ENCODE measurements around the gene REXO4. TPM values are rescaled to one million over a fixed set of nuclear protein-coding genes. Genes with fewer than 3 reads are reported as not detected.
A peak's percentile ranks its signal among the peaks of the same experiment; 100 is the strongest.

Gene REXO4
- total RNA-seq, 1 experiment from 2014 or later = 41.0 TPM

DNA sequence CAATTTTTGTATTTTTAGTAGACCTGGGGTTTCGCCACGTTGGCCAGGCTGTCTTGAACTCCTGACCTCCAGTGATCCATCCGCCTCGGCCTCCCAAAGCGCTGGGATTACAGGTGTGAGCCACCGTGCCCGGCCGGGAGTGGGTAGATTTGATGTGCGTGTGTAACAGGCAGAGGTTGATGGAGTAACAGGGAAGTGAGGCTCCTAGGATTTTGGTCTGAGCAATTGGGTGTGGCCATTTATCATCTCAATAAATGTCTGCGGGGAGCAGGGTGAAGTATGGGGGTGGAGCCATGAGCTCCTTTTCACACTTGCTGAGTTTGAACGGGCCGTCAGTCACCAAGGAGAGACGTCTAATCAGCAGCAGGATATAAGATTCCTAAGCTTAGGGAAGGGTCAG is 1.2 kb upstream of the REXO4 start:
- Histone ChIP-seq H3K4me3 (peak overlapping the region; percentile 93), H3K4me1 (peaks cover 10% of the 10 kb centered on the region), H3K36me3 (peaks cover 9% of the 10 kb centered on the region), H3K27me3 (no peaks in the 10 kb centered on the region), H3K9me3 (replicated peaks) (no peaks in the 10 kb centered on the region), H3K27ac (no peak overlapping the region)
- DNase-seq = no peak

DNA sequence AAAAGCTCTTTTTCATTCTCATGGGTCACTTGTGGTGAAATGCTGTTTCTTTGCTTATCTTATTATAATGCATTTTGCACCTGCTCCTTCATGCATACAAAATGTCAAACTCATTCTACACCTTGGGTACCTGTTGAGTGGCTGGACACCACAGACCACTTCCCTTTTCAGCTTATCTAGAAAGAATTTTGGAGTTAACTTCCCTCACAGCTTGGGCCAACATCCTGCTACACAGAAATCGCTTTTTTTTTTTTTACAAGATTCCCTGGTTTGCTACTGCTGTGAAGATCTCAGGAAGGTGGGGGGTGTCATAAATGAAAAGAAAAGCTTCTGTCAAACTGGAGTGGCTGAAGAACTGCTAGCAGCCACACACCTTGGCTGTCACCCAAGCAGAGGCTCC is 2.6 kb downstream of the REXO4 start:
- H3K27me3 ChIP-seq = no peaks in the 10 kb centered on the region
- H3K4me3 ChIP-seq = no peak overlapping the region
- peaks cover 10% of the 10 kb centered on the region for H3K4me1 ChIP-seq
- no peaks in the 10 kb centered on the region for H3K9me3 ChIP-seq (replicated peaks)
- H3K36me3 ChIP-seq = peaks cover 30% of the 10 kb centered on the region
- DNase-seq = no peak
- no peak overlapping the region for H3K27ac ChIP-seq

DNA sequence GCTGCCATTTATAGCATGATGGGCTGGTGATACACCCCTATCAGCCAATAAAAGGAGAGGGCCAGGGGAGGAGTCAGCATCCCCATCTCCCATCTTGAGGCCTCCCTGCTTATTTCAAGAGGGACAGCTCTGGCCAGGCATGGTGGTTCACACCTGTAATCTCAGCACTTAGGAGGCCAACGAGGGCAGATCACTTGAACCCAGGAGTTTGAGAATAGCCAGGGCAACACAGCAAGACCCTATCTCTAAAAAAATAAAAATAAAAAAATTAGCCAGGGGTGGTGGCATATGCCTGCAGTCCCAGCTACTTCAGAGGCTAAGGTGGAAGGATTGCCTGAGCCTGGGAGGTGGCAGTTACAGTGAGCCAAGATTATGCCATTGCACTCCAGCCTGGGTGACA is 9.8 kb downstream of the REXO4 start:
- Histone ChIP-seq H3K27me3 (no peaks in the 10 kb centered on the region), H3K9me3 (replicated peaks) (no peaks in the 10 kb centered on the region), H3K27ac (no peak overlapping the region), H3K4me1 (no peaks in the 10 kb centered on the region), H3K36me3 (peaks cover 48% of the 10 kb centered on the region), H3K4me3 (no peak overlapping the region)
- DNase-seq = no peak

DNA sequence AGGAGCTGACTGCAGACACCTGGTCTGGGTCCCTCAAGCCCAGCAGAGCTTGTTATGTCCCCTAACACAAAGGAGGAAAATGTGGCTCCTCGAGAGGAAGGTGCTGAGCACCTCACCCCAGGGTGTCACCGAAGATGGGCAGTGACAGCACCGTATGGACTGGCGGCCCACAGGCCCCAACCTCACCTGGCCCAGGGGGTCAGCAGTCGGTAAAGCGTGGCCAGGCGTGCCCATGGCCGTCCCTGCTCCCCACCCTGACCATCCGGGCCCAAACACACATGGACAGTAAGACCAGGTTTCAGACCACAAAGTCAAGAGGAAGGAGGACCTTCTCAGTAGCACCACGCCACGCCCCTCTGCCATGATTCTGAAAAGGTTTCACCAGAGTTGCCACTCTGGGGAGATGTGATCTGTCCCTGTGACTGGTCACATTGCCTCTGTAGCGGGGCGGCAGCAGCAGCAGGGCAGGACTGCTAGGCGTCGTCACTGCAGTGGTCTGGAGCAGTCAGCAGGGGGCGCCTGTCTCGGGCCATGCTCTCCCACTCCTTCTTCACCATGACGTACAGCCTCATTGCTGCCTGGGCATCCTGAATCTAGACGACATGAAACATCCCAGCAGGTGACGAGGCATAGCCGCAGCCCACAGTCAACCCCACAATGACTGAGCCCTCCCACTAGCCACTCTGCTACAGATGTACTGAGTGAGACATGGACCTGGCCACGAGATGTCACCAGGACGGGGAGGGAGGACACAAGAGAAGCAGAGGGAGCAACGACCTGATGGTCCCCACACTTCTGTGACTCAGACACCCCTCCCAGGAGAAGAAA is 11.1 kb downstream of the REXO4 start:
- Histone ChIP-seq H3K4me3 (no peak overlapping the region), H3K27me3 (no peaks in the 10 kb centered on the region), H3K36me3 (peaks cover 38% of the 10 kb centered on the region), H3K4me1 (no peaks in the 10 kb centered on the region), H3K9me3 (replicated peaks) (no peaks in the 10 kb centered on the region), H3K27ac (no peak overlapping the region)
- peak; percentile 82 to 88 for DNase-seq

DNA sequence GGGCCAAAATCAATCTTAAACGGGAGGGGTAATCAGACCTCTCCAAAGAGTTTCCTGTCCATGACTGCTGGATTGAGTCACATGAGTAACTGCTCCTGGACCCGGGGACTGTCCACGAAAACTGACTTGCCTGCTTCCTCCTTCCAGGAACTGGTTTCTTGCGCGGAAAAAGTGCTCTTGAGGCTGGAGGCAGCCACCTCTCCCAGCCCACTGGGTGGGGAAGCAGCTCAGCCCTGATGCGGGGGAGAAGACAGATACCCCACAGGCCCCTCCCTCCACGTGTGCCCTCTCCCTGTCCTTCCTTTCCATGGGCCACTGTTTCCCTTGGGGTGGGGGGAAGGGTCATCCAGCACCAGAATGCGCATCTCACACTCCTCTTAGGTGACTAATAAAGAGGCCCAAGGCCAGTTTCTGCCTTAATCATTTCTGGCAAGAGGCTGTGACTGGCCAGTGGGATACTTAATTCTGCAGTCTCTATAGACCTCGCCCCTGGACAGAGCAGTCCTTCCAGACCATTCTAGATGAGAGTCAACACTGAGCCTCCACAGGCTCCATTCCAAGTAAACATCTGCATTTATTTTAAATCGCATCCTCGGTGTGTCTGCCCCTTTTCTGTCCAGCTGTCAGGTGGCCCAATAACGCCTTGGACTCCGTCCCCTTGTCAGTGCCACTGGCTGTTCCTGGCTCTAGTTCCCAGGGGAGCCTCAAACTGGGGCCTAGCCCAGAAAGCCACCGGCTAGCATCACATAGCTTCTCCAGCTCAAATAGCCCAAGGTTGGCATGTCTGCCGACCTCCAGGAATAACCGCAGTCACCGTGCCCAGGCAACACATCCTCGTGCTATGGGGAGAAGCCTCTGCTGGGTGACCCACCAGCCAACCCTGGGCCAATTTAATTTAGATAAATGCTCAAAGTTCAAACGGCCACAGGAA is 12.0 kb downstream of the REXO4 start:
- Histone ChIP-seq H3K27me3 (no peaks in the 10 kb centered on the region), H3K4me3 (no peak overlapping the region), H3K36me3 (peaks cover 34% of the 10 kb centered on the region), H3K4me1 (no peaks in the 10 kb centered on the region), H3K27ac (no peak overlapping the region), H3K9me3 (replicated peaks) (no peaks in the 10 kb centered on the region)
- DNase-seq = no peak

DNA sequence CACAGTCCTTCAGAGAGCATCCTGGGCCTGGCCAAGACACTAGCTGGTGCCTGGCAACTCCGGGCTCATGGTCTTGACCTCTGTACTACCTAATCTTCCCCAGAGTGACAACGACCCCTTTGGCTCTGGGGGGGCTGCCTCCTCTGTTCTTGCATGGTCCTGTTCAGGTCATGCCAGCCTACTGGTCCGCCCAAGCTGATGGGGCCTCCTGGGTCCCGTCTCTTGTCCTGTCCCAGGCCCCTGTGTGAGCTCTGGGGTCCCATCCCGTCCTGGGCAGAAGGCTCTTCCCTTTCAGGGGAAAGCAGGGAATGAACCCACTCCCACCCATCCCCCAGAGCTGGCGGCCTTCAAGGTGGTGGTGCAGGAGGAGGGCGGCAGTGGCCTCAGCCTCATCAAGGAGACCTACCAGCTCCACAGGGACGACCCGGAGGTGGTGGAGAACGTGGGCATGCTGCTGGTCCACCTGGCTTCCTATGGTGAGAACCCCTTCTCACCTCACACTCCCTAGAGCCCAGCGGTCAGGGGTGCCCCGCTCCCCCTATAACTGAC is 13.3 kb downstream of the REXO4 start:
- Histone ChIP-seq H3K4me3 (no peak overlapping the region), H3K4me1 (no peaks in the 10 kb centered on the region), H3K27ac (no peak overlapping the region), H3K9me3 (replicated peaks) (no peaks in the 10 kb centered on the region), H3K36me3 (peaks cover 21% of the 10 kb centered on the region), H3K27me3 (no peaks in the 10 kb centered on the region)
- DNase-seq = no peak

DNA sequence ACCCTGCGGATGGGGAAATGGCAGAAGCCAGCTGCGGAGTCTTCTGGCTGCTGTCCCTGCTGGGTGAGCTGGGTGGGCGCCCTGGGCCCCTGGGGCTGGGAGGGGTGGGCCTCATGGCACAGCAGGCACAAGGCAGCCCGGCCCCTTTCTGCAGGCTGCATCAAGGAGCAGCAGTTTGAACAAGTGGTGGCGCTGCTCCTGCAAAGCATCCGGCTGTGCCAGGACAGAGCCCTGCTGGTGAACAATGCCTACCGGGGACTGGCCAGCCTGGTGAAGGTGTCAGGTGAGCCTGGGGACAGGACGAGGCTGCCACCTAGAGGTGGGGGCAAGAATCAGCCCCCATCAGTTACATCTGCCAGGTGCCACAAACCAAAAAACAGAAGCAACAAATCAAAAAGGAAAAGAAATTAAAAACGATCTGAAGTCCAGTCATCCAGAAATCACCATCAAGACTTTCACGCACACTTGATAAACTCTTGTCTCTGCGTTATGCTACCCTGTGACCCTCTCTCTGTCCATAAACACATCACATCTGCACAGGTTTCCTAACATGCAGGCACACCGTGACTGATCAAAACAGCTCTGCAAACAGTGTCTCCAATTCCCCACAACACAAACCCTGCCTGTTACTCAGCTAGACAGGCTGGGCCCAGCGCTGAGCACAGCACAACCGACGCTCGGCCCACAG is 13.9 kb downstream of the REXO4 start:
- H3K9me3 ChIP-seq (replicated peaks) = no peaks in the 10 kb centered on the region
- H3K27ac ChIP-seq = no peak overlapping the region
- peak; percentile 53 to 66 for DNase-seq
- no peak overlapping the region for H3K4me3 ChIP-seq
- H3K27me3 ChIP-seq = no peaks in the 10 kb centered on the region
- H3K36me3 ChIP-seq = peaks cover 16% of the 10 kb centered on the region
- H3K4me1 ChIP-seq = no peaks in the 10 kb centered on the region

DNA sequence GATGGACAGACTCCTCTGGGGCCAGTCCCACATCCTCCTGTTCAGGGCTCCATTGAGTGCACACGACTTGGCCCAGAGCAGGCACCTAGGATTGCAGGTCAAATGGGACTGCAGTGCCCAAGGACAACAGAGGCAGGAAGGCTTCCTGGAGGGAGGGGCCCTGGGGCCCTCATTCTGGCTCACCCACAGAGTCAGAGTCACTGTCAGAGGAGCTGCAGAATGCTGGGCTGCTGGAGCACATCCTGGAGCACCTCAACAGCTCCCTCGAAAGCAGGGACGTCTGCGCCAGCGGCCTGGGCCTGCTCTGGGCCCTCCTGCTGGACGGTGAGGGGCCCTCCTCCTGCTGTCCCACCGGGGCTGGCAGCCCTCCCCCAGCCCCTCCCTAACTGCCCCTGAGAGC is 15.1 kb downstream of the REXO4 start:
- no peak overlapping the region for H3K27ac ChIP-seq
- no peaks in the 10 kb centered on the region for H3K4me1 ChIP-seq
- peaks cover 11% of the 10 kb centered on the region for H3K36me3 ChIP-seq
- no peaks in the 10 kb centered on the region for H3K9me3 ChIP-seq (replicated peaks)
- no peaks in the 10 kb centered on the region for H3K27me3 ChIP-seq
- H3K4me3 ChIP-seq = no peak overlapping the region
- no peak for DNase-seq

DNA sequence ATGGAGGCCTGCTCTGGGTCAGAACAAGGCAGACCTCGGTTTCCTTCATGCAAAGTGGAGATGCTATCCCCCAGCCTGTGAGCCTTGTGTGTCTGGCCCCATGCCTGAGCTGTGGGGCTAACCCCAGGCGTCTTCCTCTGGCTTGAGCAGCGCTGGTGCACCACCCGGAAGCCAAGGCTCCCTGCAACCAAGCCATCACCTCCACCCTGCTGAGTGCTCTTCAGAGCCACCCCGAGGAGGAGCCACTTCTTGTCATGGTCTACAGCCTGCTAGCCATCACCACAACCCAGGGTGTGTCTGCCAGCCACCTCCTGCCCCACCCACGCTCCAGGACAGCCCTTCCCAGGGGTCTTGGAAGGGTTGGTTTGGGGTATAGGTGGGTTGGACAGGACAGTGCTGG is 16.2 kb downstream of the REXO4 start:
- peaks cover 9% of the 10 kb centered on the region for H3K36me3 ChIP-seq
- H3K27ac ChIP-seq = no peak overlapping the region
- no peaks in the 10 kb centered on the region for H3K4me1 ChIP-seq

DNA sequence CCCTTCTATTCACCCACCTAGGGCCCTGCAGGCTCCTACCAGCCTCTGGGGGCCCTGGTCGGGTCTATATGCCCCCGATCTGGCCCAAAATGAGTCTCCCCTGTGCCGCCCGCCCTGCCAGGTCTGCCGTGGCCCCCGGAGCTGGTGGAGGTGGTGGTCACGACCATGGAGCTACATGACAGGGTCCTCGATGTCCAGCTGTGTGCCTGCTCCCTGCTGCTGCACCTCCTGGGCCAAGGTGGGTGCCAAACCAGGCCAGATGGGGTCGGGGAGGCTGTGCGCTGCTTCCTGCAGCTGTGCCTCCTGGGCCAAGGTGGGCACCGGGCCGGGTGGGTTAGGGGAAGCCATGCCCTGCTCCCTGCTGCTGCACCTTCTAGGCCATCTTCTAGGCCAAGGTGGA is 17.5 kb downstream of the REXO4 start:
- DNase-seq = no peak
- no peaks in the 10 kb centered on the region for H3K9me3 ChIP-seq (replicated peaks)
- H3K4me3 ChIP-seq = no peak overlapping the region
- H3K27me3 ChIP-seq = no peaks in the 10 kb centered on the region; the same call in 1 of the 2 replicates
- H3K4me1 ChIP-seq = no peaks in the 10 kb centered on the region
- peaks cover 3% of the 10 kb centered on the region for H3K36me3 ChIP-seq
- H3K27ac ChIP-seq = no peak overlapping the region

More for the DNA sequence above, 16.2 kb downstream of the REXO4 start:
- H3K4me3 ChIP-seq = no peak overlapping the region
- H3K9me3 ChIP-seq (replicated peaks) = no peaks in the 10 kb centered on the region
- no peaks in the 10 kb centered on the region for H3K27me3 ChIP-seq
- no peak for DNase-seq

DNA sequence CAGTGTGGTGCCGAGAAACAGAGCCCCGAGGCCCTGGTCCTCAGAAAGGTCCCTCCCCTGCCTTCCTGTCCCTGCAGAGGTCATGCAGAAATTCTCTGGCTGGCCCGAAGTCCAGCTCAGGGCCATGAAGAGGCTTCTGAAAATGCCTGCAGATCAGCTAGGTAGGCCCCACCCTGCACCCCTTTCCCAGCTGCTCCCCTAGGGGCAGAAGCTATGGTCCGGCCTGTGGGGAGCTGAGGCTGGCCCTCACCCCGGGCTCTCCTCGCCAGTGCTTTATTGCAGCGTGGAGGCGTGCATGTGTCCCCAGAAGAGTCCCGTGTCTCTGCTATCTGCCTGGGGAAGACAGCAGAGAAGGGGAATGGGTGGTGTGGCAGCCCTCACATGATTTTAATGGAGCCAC is 19.9 kb downstream of the REXO4 start:
- no peaks in the 10 kb centered on the region for H3K9me3 ChIP-seq (replicated peaks)
- H3K27me3 ChIP-seq = peaks cover 9% of the 10 kb centered on the region; the same call in 1 of the 2 replicates
- H3K4me3 ChIP-seq = no peak overlapping the region
- no peaks in the 10 kb centered on the region for H3K4me1 ChIP-seq
- no peak for DNase-seq
- H3K27ac ChIP-seq = no peak overlapping the region
- H3K36me3 ChIP-seq = no peaks in the 10 kb centered on the region

DNA sequence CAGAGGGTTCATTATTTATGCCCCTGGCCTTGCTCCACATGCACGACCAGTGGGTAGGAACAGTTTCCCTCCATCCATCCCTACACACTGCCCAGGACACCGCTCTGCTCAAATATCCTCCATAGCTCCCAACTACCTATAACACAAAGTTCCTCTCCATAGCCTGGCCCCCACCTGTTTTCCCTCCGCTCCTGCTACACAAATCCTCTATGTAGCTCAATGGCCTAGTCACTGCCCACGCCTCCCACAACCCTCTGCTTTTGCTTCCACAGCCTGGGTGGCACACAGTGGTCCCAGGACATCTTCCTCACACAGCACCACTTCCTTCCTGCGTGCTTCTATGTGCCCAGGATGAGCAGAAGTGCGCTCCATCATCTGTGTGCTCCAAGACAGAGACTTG is 20.4 kb downstream of the REXO4 start:
- Histone ChIP-seq H3K27me3 (peaks cover 9% of the 10 kb centered on the region; the same call in 1 of the 2 replicates), H3K36me3 (no peaks in the 10 kb centered on the region), H3K9me3 (replicated peaks) (no peaks in the 10 kb centered on the region), H3K27ac (no peak overlapping the region), H3K4me3 (no peak overlapping the region), H3K4me1 (no peaks in the 10 kb centered on the region)
- DNase-seq = no peak

DNA sequence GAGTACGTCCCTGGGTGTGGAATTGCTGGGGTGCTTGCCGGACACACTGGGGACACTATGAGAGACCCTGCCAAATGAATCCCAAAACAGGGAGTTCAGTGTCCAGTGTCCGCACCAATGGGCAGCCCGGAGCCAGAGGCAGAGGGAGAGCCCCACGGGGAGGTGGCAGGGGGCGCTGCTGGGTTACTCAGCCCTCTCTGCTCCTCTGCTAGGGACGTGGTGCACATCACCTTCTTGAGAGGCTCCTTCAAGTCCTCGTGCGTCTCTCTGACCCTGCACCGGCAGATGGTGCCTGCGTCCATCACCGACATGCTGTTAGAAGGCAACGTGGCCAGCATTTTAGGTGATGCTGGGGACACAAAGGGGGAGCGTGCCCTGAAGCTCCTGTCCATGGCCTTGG is 20.9 kb downstream of the REXO4 start:
- DNase-seq = peak; percentile 38 to 52
- Histone ChIP-seq H3K4me3 (no peak overlapping the region), H3K9me3 (replicated peaks) (no peaks in the 10 kb centered on the region), H3K27ac (no peak overlapping the region), H3K4me1 (no peaks in the 10 kb centered on the region), H3K36me3 (no peaks in the 10 kb centered on the region), H3K27me3 (peaks cover 9% of the 10 kb centered on the region; the same call in 1 of the 2 replicates)

DNA sequence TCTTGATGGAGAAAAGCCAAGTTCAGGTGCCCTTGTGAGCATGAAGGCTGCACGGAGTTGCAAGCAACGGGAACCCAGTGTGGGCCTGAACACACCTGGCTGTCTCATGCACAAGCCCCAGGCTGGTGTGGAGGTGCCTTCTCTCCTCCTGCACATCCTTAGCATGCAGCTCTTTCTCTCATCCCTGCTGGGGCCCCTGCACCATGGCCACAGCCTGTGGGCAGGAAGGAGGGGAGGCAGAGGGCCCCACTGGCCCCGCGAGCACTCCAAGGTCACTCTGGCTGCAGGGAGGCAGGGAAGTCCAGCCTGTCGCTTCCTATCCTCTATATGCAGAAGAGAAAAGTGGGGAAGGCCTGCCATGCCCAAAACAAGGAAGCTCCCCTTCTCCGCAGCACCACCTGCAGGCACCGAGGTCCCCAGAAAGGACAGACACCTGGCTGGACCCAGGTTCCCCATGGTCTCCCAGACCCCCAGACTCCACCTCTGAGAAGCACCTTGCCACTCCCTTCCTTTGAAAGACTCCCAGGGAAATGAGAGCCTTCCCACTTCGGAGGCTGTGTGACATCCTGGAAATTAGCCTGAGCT is 23.0 kb downstream of the REXO4 start:
- H3K4me1 ChIP-seq = no peaks in the 10 kb centered on the region
- H3K27me3 ChIP-seq = peaks cover 9% of the 10 kb centered on the region; the same call in 1 of the 2 replicates
- DNase-seq = no peak
- no peaks in the 10 kb centered on the region for H3K9me3 ChIP-seq (replicated peaks)
- H3K27ac ChIP-seq = no peak overlapping the region
- H3K4me3 ChIP-seq = no peak overlapping the region
- no peaks in the 10 kb centered on the region for H3K36me3 ChIP-seq
